Astrocyte of the cerebellum (primary cell): Measurements from ENCODE around the gene THSD4.
"Not testable (repeated sequence)": the region's sequence is repeated elsewhere in the genome, so short reads cannot be mapped to it uniquely, and the experiment has no call there.

Source experiments
- DNase-seq: peaks from one replicate; pipeline ENCODE4 v3.0.0-alpha.2; 2011; ENCODE audit warnings: low read depth
- H3K4me3 ChIP-seq: 2 replicates; pipeline ENCODE4 v1.5.1; 2011; ENCODE audit warnings: mild to moderate bottlenecking, low read depth, low read length, moderate library complexity
- CTCF ChIP-seq: IDR thresholded peaks from 2 replicates; pipeline ENCODE4 v1.5.1; 2012; ENCODE audit warnings: low read length, low read depth, moderate library complexity, mild to moderate bottlenecking; ENCODE audit errors: missing control alignments
- in situ Hi-C: cut with HindIII; loops from 2 replicates; pipeline ENCODE4 v1.10.0; 2017; ENCODE audit warnings: low sequenced_read_pairs

The THSD4 gene

GRCh38 chr15:71207141-71207540 lies 91.9 kb downstream of the THSD4 start:
- in situ Hi-C loops = no loop called here
- no peak for TF ChIP-seq CTCF
- peak; percentile 55 for DNase-seq

GRCh38 chr15:71212146-71212545 lies 96.9 kb downstream of the THSD4 start:
- in situ Hi-C loops = loop anchor here (5.0 kb wide), 1 partner anchor 50 kb away; no protein-coding TSS in a partner anchor
- DNase-seq = no peak
- no peak overlapping the region for H3K4me3 ChIP-seq
- no peak for TF ChIP-seq CTCF

More at GRCh38 chr15:71207141-71207540, 91.9 kb downstream of the THSD4 start:
- H3K4me3 ChIP-seq = no peak overlapping the region

- not testable (repeated sequence) for DNase-seq, H3K4me3 ChIP-seq
- in situ Hi-C loops = loop anchor here (5.0 kb wide), 1 partner anchor 48 kb away; no protein-coding TSS in a partner anchor
These were observed 98.7 kb downstream of the THSD4 start for GRCh38 chr15:71213943-71214342.

- in situ Hi-C loops = no loop called here
- no peak for DNase-seq
- no peak overlapping the region for H3K4me3 ChIP-seq
- TF ChIP-seq CTCF = no peak
These were observed 100.0 kb downstream of the THSD4 start for GRCh38 chr15:71215126-71215894.

- in situ Hi-C loops = no loop called here
- DNase-seq = no peak
- no peak for TF ChIP-seq CTCF
- H3K4me3 ChIP-seq = no peak overlapping the region
These were observed 103.1 kb downstream of the THSD4 start for GRCh38 chr15:71218272-71218805.

- no peak for TF ChIP-seq CTCF
- in situ Hi-C loops = no loop called here
- no peak for DNase-seq
- no peak overlapping the region for H3K4me3 ChIP-seq
These were observed 103.8 kb downstream of the THSD4 start for GRCh38 chr15:71219101-71219500.

- no peak for DNase-seq
- in situ Hi-C loops = no loop called here
- TF ChIP-seq CTCF = no peak
- no peak overlapping the region for H3K4me3 ChIP-seq
These were observed 104.4 kb downstream of the THSD4 start for GRCh38 chr15:71219645-71220044.
